Transverse colon (tissue), 4 donors: ENCODE results near the gene CENPH. TPM values are rescaled to one million over a fixed set of nuclear protein-coding genes. Genes with fewer than 3 reads are reported as not detected.

Source experiments
- small RNA-seq, 4 donors: library from RNA; depleted of rRNA; stranded (forward); fragments of <200 nt; gene quantifications; one replicate each; pipeline ENCODE3, GENCODE V24; 2016
- total RNA-seq, 4 donors: library from RNA; depleted of rRNA; stranded (reverse); fragments of >200 nt; gene quantifications; one replicate each; pipeline ENCODE4 v1.1.0, GENCODE V29; 2016

Gene CENPH
- total RNA-seq, 4 donors from 2014 or later, result 1.2 to 4.4 TPM; not detected in 2

Small RNA genes within 50 kb of the gene (small RNA-seq; reads per million reads assigned to genes)
- 0 reads per million in 4 donors for gene SNORA50D

Other genes starting within 250 kb of the CENPH start
- 10 to 100 TPM; 22.3 to 69.9 (median 41.9) TPM for gene SLC30A5, start 95.6 kb upstream of the CENPH start, total RNA-seq
- 10 to 100 TPM in 1 of 4 donors, 1 to 10 TPM in 3; 2.2 to 16.9 (median 6.3) TPM for gene CCNB1, start 22.4 kb upstream of the CENPH start, total RNA-seq
- gene CDK7, start 45.3 kb downstream of the CENPH start, total RNA-seq, result 10 to 100 TPM; 10.8 to 61.7 (median 21.4) TPM
- gene CCDC125, start 143.2 kb downstream of the CENPH start, total RNA-seq, result 10 to 100 TPM in 3 of 4 donors, 1 to 10 TPM in 1; 8.2 to 24.7 (median 18.6) TPM
- 100 to 1,000 TPM in 1 of 4 donors, 10 to 100 TPM in 3; 16.1 to 103 (median 20.0) TPM for gene AK6, start 179.9 kb downstream of the CENPH start, total RNA-seq
- gene TAF9, start 179.9 kb downstream of the CENPH start, total RNA-seq, result 10 to 100 TPM; 32.1 to 79.4 (median 45.5) TPM
- 10 to 100 TPM in 2 of 4 donors, 1 to 10 TPM in 2; 2.6 to 19.1 (median 9.8) TPM for gene RAD17, start 180.2 kb downstream of the CENPH start, total RNA-seq
- 10 to 100 TPM; 14.7 to 48.7 (median 30.7) TPM for gene MARVELD2, start 225.5 kb downstream of the CENPH start, total RNA-seq